ENCODE results near the gene FMN1. TPM values are rescaled to one million over a fixed set of nuclear protein-coding genes. Genes with fewer than 3 reads are reported as not detected.

Gene FMN1
- polyA plus RNA-seq, 3 donors = 0.28 to 3.7 (median 0.34) TPM

- Mint-ChIP-seq H3K9me3 (peaks cover 0 to 9% (median 2%) of the 10 kb centered on the region in 7 donors), H3K36me3 (no peaks in the 10 kb centered on the region), H3K4me1 (no peaks in the 10 kb centered on the region), H3K27me3 (ENCODE audit: low read depth in 3 of 3) (peaks cover 6 to 16% (median 14%) of the 10 kb centered on the region in 3 donors), H3K4me3 (no peak overlapping the region), H3K27ac (peak overlapping the region in 1 of 7 donors; percentile 52)
- Histone ChIP-seq H3K79me2 (ENCODE audit: insufficient read depth, low read length) (no peaks in the 10 kb centered on the region), H3K9me3 (replicated peaks in 1 of 2; ENCODE audit: control insufficient read depth in 1 of 2, insufficient read depth in 1 of 2, low read length in 2 of 2) (no peaks in the 10 kb centered on the region), H3K4me3 (replicated peaks in 1 of 3; ENCODE audit: low read depth in 2 of 3, low read length in 3 of 3) (no peak overlapping the region), H3K9ac (ENCODE audit: insufficient read depth, low read length, poor library complexity, severe bottlenecking) (no peak overlapping the region), H3K27me3 (ENCODE audit: control insufficient read depth in 2 of 2, insufficient read depth in 2 of 2, low read length in 2 of 2) (no peaks in the 10 kb centered on the region), H2AFZ (ENCODE audit: insufficient read depth, low read depth, low read length, poor library complexity, severe bottlenecking) (no peak overlapping the region), H3K4me1 (ENCODE audit: control insufficient read depth in 1 of 2, insufficient read depth in 2 of 2, low read length in 2 of 2) (no peaks in the 10 kb centered on the region), H4K20me1 (ENCODE audit: insufficient read depth, low read length) (no peaks in the 10 kb centered on the region), H3K36me3 (replicated peaks in 1 of 2; ENCODE audit: control insufficient read depth in 1 of 2, insufficient read depth in 2 of 2, low read length in 2 of 2) (no peaks in the 10 kb centered on the region), H3K4me2 (replicated peaks; ENCODE audit: extremely low read depth, low read length, poor library complexity, severe bottlenecking) (no peak overlapping the region), H3K27ac (ENCODE audit: low read depth in 1 of 2, low read length in 2 of 2) (no peak overlapping the region)
- peak in 2 of 3 donors; percentile 5 to 18 for DNase-seq
- TF ChIP-seq CTCF (IDR thresholded peaks at IDR 0.05) = peak; percentile 76
- intact Hi-C loops (cut with micrococcal nuclease) = no loop called here
- no CpG with 5 or more reads among the region's 1 CpG for WGBS (ENCODE audit: insufficient coverage)
Observed at GRCh38 chr15:32936283-32936918, 258.1 kb downstream of the FMN1 start.

- DNase-seq = no peak
- no peaks in the 10 kb centered on the region for H3K36me3 ChIP-seq (replicated peaks in 1 of 2; ENCODE audit: control insufficient read depth in 1 of 2, insufficient read depth in 2 of 2, low read length in 2 of 2)
- no peak overlapping the region for H3K4me3 Mint-ChIP-seq
- no peaks in the 10 kb centered on the region for H3K36me3 Mint-ChIP-seq
- no peaks in the 10 kb centered on the region for H3K9me3 ChIP-seq (replicated peaks in 1 of 2; ENCODE audit: control insufficient read depth in 1 of 2, insufficient read depth in 1 of 2, low read length in 2 of 2)
- no peak overlapping the region for H3K4me3 ChIP-seq (replicated peaks in 1 of 3; ENCODE audit: low read depth in 2 of 3, low read length in 3 of 3)
- no peaks in the 10 kb centered on the region for H3K4me1 Mint-ChIP-seq
- intact Hi-C loops (cut with micrococcal nuclease) = no loop called here
- peaks cover 12 to 16% (median 16%) of the 10 kb centered on the region in 3 donors for H3K27me3 Mint-ChIP-seq (ENCODE audit: low read depth in 3 of 3)
- H2AFZ ChIP-seq (ENCODE audit: insufficient read depth, low read depth, low read length, poor library complexity, severe bottlenecking) = no peak overlapping the region
- H3K4me2 ChIP-seq (replicated peaks; ENCODE audit: extremely low read depth, low read length, poor library complexity, severe bottlenecking) = no peak overlapping the region
- 100% methylated on average over 3 of the region's 5 CpGs for WGBS (ENCODE audit: insufficient coverage)
- H3K9me3 Mint-ChIP-seq = peaks cover 0 to 9% (median 2%) of the 10 kb centered on the region in 7 donors
- no peaks in the 10 kb centered on the region for H3K4me1 ChIP-seq (ENCODE audit: control insufficient read depth in 1 of 2, insufficient read depth in 2 of 2, low read length in 2 of 2)
- H3K27me3 ChIP-seq (ENCODE audit: control insufficient read depth in 2 of 2, insufficient read depth in 2 of 2, low read length in 2 of 2) = no peaks in the 10 kb centered on the region
- no peak for TF ChIP-seq CTCF (IDR thresholded peaks at IDR 0.05)
- H3K27ac ChIP-seq (ENCODE audit: low read depth in 1 of 2, low read length in 2 of 2) = no peak overlapping the region
- no peaks in the 10 kb centered on the region for H3K79me2 ChIP-seq (ENCODE audit: insufficient read depth, low read length)
- H4K20me1 ChIP-seq (ENCODE audit: insufficient read depth, low read length) = no peaks in the 10 kb centered on the region
- no peak overlapping the region for H3K9ac ChIP-seq (ENCODE audit: insufficient read depth, low read length, poor library complexity, severe bottlenecking)
- no peak overlapping the region for H3K27ac Mint-ChIP-seq
Observed at GRCh38 chr15:32935139-32935538, 259.4 kb downstream of the FMN1 start.
